ENCODE measurements around the gene RAD51B.

RAD51B gene

DNA sequence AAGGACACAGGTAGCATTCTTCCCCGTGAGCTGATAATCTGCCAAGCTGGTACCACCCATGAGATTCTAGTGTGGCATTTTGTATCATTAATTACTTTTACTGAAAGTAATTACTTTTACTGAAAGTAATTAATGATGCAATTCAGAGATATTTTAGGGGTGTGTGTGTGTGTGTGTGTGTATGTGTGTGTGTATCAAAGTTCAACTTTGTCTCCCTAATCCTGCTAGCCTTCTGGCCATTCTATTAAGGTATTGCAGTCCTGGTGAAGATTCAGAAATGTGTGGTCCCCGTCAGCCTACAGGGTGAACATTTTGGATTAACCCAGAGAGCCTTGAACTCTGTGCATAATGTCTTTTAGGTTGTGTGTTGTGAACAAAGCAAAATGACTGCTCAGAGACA is 662.4 kb downstream of the RAD51B start:
- TF ChIP-seq, protein P1, sequence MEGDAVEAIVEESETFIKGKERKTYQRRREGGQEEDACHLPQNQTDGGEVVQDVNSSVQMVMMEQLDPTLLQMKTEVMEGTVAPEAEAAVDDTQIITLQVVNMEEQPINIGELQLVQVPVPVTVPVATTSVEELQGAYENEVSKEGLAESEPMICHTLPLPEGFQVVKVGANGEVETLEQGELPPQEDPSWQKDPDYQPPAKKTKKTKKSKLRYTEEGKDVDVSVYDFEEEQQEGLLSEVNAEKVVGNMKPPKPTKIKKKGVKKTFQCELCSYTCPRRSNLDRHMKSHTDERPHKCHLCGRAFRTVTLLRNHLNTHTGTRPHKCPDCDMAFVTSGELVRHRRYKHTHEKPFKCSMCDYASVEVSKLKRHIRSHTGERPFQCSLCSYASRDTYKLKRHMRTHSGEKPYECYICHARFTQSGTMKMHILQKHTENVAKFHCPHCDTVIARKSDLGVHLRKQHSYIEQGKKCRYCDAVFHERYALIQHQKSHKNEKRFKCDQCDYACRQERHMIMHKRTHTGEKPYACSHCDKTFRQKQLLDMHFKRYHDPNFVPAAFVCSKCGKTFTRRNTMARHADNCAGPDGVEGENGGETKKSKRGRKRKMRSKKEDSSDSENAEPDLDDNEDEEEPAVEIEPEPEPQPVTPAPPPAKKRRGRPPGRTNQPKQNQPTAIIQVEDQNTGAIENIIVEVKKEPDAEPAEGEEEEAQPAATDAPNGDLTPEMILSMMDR (conservative IDR thresholded peaks at IDR 0.05; ENCODE audit: low read depth, low read length) = no peak

DNA sequence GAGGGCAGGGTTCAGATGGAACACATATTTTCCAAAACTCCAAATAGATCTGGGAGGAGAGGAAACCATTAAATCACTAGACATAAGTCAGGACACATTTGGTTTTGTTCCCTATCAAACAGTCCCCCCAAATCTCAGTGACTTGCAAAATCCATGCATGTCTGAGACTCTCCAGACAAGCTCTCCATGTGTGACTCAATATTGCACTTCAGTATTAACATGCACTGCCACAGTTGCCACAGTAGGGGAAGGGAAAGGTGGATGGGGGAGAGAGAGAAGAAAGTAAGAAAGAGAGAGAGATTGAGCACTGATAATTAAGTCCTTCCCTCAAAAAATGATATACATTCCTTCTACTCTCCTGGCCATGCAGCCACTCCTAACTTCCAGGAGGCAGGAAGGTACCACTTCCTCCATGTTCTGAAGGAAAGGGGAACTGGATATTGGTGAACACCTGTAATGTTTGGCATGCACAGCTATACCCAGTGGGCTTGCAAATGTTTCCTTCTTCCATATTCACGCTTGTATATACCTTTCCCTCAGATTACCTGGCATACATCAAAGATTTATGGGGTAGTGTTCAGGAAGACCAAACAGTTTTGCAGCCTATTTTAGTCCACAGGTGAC is 663.3 kb downstream of the RAD51B start:
- TF ChIP-seq, protein P1 (conservative IDR thresholded peaks at IDR 0.05; ENCODE audit: low read depth, low read length) = no peak
- H3K4me3 ChIP-seq (ENCODE audit: low read length) = no peak overlapping the region
- DNase-seq (ENCODE audit: low read depth) = no peak

More for the DNA sequence above, 662.4 kb downstream of the RAD51B start:
- H3K4me3 ChIP-seq (ENCODE audit: low read length) = no peak overlapping the region
- no peak for DNase-seq (ENCODE audit: low read depth)

DNA sequence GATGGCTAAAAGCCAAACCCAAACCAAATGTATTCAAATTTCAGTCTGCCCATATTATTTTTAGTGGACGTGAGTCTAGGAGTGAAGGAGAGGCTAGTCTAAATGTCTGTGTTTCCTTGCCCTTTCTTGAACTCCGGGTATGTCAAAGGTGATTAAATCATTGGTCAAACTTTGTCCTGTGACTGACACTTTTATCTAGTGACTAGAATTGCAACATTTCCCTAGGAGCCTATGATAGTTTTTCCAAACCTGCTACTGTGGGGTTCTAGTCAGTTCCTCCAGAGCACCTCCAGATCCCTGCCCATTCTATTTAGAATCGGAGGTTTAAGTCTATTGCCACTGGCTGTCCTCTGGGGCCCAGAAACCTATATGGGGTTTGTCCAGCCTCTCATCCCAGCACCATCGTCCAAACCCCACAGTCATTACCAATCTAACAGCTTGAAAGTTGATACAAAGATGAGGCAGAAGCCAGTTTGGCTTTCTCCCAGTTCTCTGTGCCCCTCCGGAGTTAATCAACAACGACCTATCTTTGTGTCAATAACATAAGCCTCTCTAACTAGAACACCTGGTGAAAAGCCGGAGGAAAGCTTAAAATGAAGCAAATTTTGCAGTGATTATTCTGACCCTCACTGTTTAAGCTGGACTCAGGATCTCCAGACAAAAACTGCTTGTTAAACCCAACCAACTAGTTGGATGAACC is 666.6 kb downstream of the RAD51B start:
- H3K4me3 ChIP-seq (ENCODE audit: low read length) = no peak overlapping the region
- TF ChIP-seq, protein P1 (conservative IDR thresholded peaks at IDR 0.05; ENCODE audit: low read depth, low read length) = no peak
- DNase-seq (ENCODE audit: low read depth) = no peak

DNA sequence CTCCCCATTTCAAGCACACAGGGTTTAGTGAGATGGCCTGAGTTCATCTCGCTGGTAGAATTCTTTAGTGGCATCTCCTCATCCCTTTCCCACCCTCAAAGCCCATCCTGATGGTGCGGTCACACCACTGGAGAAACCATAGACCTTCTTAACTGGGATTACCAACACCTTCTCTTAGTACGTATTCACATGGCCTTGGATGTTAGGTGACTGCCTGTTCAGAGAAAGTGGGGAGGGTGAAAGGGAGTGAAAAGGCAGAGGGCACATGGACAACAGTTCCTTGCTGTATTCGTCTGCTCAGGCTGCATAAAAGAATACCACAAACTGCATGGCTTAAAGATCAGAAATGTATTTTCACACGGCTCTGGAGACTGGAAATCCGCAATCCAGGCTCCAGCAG is 667.2 kb downstream of the RAD51B start:
- no peak for DNase-seq (ENCODE audit: low read depth)
- no peak overlapping the region for H3K4me3 ChIP-seq (ENCODE audit: low read length)
- TF ChIP-seq, protein P1 (conservative IDR thresholded peaks at IDR 0.05; ENCODE audit: low read depth, low read length) = no peak

DNA sequence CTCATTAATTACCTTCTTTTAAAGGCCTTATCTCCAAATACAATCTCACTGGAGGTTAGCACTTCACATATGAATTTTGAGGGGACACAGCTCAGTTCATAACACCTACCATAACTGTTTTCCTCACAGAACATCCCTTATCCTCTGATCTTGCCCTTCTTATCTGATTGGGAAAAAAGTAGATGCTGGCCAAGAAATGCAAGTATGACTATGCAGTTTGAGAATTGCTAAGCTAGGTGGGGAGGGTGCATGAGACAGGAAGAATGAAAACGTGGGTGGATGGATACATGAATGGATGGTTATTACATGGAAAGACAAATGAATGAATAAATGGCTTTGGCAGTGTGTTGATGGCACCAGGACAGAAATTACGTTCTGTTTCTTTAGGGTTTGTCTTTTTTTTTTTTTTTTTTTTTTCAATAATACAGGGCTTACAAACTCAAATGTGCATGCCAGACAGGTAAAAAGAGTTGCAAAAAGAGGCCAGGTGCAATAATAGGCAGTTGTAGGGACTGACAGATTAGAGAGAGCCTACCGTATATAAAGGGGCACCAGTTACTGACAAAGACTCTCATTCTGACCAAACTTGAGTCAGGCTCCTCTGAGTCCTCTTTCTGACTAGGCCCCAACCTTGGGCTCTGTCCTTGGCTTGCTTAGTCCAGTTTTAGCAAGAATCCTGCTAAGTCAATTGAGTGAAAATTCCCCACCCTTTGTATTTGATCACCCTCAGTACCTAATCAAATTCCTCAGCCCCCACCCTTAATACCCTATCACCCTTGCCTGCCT is 668.4 kb downstream of the RAD51B start:
- DNase-seq (ENCODE audit: low read depth) = peak; percentile 43
- TF ChIP-seq, protein P1 (conservative IDR thresholded peaks at IDR 0.05; ENCODE audit: low read depth, low read length) = no peak
- no peak overlapping the region for H3K4me3 ChIP-seq (ENCODE audit: low read length)

DNA sequence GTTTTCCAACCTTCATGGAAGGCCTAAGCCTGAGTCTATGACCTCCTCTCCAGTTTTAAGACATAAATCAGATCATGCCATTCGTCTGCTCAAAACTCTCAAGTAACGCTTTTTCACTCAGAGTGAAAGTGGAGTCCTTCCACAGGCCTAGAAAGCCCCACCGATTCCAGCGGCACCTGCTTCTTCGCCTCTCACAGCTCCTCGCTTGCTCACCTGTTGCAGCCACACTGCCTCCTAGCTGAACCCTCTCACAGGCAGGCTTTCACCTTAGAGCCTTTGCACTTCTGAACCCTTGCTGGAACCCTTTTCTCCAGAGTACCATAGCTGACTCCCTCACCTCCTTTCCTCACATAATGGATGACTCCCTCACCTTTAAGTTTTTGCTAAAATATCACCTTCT is 672.2 kb downstream of the RAD51B start:
- DNase-seq (ENCODE audit: low read depth) = no peak
- no peak overlapping the region for H3K4me3 ChIP-seq (ENCODE audit: low read length)
- TF ChIP-seq, protein P1 (conservative IDR thresholded peaks at IDR 0.05; ENCODE audit: low read depth, low read length) = no peak
